ENCODE results near the gene TASOR2. TPM values are rescaled to one million over a fixed set of nuclear protein-coding genes. Genes with fewer than 3 reads are reported as not detected.

The TASOR2 gene, protein sequence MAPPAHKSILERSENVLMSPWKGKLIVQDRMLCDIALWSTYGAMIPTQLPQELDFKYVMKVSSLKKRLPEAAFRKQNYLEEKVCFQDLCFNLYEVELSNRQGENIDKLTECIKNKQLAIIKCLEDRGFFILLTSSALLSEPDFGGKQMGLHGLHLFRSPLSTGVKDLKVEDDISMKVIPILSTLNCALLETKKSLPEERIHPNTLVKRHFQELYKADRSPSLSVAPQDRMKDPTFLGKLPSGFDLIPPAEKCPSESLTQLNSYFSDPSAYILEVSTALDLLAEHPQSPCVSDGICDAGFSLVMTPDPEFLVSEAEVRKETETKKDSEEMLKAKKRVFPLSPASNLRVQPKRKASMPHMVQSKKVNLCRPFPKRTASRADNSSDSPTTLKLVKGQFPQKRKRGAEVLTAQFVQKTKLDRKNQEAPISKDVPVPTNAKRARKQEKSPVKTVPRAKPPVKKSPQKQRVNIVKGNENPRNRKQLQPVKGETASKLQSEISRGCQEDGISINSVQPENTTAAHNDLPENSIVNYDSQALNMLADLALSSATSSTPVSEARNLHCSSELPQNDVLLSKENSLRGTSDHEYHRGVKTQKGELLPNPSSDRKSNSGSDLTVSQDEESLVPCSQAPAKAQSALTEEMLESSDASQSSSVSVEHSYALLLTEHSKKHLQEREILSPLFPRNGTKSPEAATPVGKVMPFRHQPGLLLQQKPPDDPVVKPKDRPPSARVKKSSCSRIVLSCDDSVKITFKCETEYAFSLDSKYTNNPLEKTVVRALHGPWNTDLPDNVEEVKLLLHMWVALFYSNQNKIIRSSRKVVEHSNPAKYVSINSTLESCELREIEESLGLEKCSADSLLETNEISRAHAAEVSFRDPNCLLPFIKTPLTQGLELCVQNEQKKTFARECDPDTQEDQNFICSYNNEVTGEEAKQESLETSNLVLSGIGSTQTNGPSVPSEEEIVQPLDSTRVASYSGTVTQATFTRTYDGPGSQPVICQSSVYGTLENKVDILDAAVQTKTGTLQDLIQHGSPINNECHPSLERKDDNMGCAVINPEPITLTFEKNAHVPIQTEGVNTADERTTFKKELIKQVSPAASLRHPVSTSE (N-terminal part only)
- 10 to 100 TPM; 43.1 to 53.2 TPM for total RNA-seq
- long read RNA-seq, partial matches to known transcripts, result 8 of 14 reads
- long read RNA-seq, other reads (novel, unspliced or antisense), result 6 of 14 reads

DNA sequence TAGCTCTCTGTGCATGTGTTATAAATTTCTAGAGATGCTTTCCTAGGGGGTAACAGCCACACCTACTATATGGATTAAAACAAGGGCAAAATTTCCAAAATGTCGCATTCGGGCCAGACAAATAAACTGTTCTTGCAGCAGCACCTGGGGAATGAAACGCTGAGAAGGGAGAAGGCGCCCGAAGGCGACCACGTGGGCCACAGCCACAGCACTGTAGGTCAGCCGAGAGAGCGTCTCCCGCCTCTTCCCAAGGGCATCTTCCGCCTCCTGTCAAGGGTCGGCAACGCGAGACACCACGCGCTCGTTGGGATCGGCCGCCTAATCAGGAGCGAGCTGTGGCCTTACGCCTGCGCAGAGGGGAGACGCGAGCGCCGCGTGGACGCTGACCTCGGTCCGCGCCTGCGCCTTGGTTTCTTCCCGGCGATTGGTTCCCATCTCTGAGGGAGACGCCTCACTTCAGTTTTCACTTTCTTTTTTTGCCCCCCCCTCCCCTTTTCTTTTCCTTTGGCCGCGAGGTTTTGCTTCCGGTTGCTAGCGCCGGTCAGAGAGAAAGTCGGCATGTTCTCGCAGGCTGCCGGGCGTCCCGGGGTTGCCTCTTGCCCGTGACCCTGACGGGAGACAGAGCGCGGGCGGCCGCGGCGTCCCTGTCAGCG lies at the start of gene TASOR2:
Gene TASOR2 (plus strand): TSS at position 521 of the 653 bp plus-strand sequence. CDS start 35,805 bp downstream, outside the sequence.
- intact Hi-C loops (cut with DNase I, micrococcal nuclease), result no loop called here
- ATAC-seq, result peak; percentile 91
- DNase-seq, result peak; percentile 98

DNA sequence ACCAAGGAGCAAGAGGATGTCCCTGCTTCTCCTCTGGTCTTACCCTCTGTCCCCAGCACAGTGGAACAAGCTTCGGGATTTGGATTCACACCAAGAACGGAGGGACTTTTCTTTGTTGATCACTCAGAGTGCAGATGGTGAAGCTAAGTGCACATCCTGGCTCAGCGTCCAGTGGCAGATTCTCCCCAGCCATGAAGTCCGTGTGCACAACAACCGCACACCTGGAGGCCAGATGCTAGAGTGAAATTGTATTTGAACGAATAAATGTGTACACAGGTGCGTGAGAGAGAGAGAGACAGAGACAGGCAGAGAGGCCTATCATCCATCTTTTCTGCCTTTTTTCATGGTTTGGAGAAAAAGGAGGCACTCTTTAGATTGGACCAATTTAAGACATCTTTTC lies 49.7 kb upstream of the TASOR2 start:
- intact Hi-C loops (cut with DNase I, micrococcal nuclease), result no loop called here
- DNase-seq, result no peak
- no peak for ATAC-seq

DNA sequence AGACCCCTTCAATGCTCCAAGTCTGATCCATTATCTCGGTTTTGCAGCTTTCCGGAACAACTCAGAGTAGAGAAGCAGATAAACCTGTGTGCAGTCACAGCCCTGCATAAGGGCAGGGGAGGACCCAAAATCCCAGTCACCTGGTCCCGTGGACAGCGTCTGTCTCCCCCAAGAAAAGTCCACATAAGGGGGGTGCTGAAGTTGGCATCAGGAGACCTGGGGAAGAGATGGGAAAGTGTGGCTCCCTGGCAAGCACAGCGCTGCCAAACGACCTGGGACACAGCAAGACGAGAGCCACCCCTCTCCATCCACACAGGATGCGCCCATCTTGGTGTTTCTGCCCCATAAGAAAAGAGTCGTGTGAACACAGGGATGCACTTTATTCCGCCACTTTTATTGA lies 46.1 kb upstream of the TASOR2 start:
- ATAC-seq (no peak), DNase-seq (no peak)
- intact Hi-C loops (cut with DNase I, micrococcal nuclease), result no loop called here

DNA sequence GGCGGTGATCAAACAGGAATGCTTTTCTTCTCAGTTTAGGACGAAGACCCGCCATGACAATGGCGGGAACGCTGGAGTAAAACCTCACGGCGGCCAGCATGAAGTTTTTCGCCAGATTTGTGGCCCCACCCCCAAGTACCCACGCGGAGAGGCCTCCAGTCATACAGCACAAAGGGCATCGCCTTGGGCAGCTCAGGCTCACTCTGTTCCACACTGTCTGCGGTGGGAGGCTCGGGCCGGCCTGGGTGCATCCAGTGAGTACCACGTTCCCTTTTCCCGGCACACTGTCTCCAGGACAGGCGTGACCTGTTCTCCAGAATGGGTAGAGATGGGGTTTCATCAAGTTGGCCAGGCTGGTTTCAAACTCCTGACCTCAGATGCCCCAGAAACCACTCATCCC lies 45.6 kb upstream of the TASOR2 start:
- DNase-seq (no peak), ATAC-seq (no peak)
- intact Hi-C loops (cut with DNase I, micrococcal nuclease), result no loop called here

DNA sequence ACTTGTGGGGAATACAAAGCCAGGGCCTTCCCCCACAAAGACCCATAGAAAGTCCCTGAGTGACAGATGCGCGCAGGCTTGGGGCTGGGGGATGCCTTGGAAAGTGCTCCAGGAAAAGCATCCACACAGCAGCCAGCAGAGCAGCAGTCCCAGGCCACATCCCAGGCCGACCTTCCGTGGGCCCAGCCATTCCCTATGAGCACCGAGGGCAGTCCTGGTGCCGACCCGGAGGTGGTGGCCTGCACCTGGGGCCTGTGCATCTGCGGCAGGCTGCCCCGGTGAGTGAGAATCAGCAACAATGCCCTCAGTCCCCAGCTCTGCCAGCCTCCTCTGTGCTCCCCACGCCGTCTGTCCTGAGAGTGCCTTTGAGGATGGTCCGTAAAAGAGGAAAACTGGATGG lies 44.6 kb upstream of the TASOR2 start:
- ATAC-seq, result peak; percentile 11
- intact Hi-C loops (cut with DNase I, micrococcal nuclease), result no loop called here
- DNase-seq, result no peak

DNA sequence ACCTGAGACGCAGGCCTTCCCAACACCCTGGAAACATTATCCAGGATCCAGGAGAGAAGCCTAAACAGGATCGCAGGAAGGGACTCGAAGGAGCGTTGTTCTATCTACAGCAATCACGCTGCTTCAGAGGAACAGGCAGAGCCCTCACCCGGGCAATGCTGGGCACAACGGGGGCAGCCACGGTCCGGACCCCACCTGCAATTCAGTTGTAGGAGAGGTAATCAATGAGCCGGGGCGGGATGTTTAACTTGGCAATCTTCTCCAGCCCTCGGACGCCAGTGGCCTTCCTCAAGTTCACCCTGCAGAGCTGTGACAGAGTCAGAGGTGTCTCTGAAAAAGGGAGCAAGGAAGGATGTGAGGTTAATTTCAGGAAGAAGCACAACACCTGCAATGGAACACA lies 44.1 kb upstream of the TASOR2 start:
- intact Hi-C loops (cut with DNase I, micrococcal nuclease), result no loop called here
- DNase-seq (no peak), ATAC-seq (peak; percentile 44)

DNA sequence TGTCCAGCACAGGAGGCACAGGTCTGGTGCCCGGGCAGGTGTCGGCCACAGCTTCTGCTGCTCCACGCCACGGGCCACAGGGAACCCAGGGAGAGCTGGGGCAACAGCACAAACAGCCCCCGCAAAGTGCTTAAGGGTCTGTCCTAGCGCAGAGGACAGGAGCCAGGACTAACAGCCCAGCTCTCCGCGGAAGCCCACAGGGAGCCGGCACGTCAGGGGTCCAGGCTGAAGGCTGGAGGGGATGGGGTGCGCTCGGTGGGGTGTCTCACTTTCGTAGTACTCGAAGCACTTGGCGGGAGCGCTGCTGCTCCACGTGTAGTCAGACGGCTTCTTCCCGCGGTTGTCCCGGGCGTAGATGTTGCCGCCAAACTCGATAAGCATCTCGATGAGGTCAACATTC lies 43.1 kb upstream of the TASOR2 start:
- DNase-seq, result no peak
- intact Hi-C loops (cut with DNase I, micrococcal nuclease), result no loop called here
- ATAC-seq, result no peak

DNA sequence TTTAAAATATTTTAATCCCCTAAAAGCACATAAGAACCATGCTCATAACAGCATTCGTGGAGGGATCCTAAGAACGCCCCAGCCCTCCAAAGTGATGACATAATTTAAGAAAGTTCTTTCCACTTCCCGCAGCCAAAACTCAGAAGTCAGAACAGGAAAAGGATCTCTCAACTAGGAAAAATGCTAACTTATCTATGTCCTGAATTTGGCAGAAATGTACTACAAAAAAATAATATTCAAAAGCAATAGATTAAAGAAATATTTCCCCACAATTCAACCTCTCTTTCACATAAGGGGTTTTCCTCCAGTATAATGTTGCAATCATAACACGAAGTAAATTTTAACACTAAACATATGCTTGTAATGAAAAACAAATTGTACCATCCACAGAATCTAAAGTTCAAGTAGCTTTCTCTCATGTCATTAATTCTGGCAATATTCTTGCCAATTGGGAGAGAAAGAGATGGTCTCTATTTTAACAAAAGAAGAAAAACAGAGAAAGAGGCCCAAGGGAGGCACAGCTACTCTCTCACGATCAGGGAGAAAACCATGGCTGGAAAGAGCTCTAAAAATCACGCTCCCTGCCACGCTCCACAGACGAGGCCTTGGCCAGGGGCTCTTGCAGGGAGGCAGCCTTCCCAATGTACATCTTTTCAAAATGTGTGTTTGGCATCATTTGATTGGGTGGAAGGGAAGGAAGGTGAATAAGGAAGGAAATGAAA lies 41.1 kb upstream of the TASOR2 start:
- ATAC-seq, result no peak

DNA sequence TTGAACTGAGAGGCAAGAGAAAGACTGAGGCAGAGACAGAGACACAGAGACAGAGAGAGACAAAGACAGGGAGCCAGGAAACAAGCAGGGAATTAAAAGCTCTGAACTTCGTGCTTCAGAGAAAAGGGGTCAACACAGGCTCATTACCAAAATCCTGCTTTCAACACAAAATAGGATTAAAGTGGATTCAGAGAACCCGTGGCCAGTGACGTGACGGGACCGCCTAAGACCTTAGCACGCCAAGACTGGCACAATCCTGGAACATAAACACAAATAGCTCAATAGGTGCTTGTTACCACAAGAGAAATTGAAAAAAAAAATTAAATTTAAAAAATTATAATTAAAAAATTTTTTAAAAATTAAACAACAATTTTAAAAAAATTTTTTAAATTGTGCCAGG lies 39.7 kb upstream of the TASOR2 start:
- ATAC-seq (peak; percentile 12), DNase-seq (no peak)
- intact Hi-C loops (cut with DNase I, micrococcal nuclease), result no loop called here

More for the DNA sequence above, 41.1 kb upstream of the TASOR2 start:
- DNase-seq, result no peak
- intact Hi-C loops (cut with DNase I, micrococcal nuclease), result no loop called here

DNA sequence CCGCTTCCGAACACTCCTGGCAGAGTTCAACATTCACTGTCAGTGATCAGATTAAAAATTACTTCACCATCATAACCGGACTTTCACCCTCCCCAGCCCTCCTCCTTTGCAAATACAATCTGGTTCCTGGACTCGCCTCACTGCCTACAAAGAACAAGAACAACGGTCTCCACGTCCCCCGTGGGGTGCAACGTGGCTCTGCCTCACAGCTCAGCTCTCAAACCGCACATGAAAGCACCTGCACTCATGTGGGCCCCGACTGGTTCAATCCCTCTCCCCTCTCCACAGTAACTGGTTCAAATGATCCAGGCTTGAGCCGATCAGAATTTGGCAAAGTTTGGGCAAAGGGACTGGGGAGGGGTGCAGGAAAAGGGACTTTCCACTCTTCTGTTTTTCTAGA lies 39.3 kb upstream of the TASOR2 start:
- ATAC-seq (peak; percentile 90), DNase-seq (peak; percentile 68 to 78)
- intact Hi-C loops (cut with DNase I, micrococcal nuclease), result no loop called here

DNA sequence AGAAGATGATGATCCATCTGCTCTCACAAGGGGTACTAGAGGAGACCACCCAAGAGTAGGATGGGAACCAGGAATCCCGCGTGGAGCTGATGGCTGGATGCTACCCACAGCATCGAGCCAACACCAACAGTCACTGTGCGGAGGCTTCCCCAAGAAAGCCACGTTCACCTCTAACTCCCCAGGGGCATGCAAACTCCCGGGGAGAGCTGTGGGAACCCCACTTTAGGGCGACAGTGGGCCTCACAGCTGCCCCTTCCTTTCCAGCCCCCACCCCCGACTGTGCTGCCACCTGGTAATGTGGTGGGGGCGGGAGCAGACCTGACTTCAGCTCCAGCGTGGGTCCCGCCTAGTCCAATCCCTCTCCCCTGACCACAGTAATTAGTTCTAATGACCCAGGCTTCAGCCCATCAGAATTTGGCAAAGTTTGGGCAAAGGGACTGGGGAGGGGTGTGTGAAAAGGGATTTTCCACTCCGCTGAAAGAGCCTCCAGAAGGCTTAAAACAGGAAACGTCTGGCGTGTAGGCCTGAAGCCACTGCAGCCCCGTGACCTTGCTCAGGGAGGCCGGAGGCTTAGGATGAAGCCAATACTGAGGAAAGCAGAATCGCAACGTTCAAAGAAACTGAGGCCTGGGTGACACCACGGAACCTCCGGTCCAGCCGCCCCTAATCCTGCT lies 38.6 kb upstream of the TASOR2 start:
- intact Hi-C loops (cut with DNase I, micrococcal nuclease), result no loop called here
- peak; percentile 9 for ATAC-seq

DNA sequence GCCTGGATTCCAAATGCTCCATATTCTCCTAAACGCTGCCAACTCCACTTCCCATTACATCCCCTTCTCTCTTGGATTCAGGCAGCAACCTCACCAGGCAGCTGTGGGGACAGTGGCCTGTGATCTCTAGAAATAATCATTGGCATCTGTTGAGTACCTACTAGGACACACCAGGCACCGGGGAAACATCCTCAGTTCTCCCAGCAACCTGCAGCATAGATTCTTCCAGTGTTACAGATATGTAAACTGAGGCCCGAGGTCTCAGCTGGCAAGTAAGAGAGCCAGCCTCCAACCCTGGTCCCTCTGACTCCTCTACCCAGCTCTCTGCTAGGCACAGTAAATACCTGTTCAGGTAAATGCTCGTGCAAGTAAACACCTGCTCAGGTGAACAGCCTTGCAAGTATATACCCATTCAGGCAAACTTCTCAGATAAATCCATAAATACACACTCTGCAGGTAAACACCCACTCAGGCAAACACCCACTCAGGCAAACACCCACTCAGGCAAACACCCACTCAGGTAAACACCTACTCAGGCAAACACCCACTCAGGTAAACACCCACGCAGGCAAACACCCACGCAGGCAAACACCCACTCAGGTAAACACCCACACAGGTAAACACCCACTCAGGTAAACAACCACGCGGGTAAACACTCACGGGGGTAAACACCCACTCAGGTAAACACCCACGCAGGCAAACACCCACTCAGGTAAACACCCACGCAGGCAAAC lies 37.0 kb upstream of the TASOR2 start:
- intact Hi-C loops (cut with DNase I, micrococcal nuclease), result no loop called here
- ATAC-seq, result no peak
- peak in 1 of 2 donors; percentile 6 for DNase-seq

More for the DNA sequence above, 38.6 kb upstream of the TASOR2 start:
- DNase-seq, result no peak

DNA sequence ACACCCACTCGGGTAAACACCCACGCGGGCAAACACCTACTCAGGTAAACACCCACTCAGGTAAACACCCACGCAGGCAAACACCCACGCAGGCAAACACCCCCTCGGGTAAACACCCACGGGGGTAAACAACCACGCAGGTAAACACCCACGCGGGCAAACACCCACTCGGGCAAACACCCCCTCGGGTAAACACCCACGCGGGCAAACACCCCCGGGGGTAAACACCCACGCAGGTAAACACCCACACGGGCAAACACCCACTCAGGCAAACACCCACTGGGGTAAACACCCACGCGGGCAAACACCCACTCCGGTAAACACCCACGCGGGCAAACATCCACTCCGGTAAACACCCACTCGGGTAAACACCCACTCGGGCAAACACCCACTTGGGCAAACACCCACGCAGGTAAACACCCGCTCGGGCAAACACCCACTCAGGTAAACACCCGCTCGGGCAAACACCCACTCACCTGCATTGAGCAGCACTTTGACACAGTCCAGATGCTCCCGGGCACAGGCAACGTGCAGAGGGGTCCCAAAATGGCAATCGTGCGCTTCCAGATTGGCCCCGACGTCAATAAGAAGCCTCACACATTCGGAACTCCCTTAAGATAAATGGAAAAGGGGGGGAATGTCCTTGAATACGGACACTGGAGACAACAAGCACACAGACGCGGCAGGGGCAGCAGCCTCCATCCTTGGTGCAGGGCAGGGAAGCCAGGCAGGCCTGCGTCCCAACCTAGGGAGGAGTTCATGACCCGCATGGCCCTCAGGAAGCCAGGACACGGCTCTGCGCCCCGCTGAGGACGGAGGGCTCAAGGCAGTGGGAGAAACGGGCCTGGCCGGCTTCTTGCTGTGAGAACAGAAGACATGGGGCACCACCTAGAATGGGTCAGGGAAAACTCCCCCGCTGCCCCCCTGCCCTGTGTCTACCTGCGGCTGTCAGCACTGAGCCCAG lies 35.9 kb upstream of the TASOR2 start:
- ATAC-seq (no peak), DNase-seq (peak in 1 of 2 donors; percentile 9)
- intact Hi-C loops (cut with DNase I, micrococcal nuclease), result no loop called here

DNA sequence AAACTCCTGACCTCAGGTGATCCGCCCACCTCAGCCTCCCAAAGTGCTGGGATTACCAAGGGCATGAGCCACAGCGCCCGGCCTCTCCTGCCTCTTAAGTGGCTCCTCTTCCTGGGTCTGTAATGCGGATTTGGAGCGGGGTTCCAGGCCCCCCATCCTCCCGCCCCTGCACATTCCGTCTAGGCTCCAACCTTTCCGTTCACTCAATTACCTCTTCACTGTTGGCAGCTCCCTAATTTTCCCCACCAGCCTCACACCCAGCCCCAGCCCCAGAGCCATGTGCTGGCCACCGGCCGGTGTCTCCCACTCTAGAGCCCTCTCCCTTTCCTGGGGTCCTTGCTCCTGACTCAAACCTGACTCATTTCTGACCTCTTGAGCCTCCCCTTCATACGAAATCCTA lies 34.9 kb upstream of the TASOR2 start:
- no peak for DNase-seq
- ATAC-seq, result no peak
- intact Hi-C loops (cut with DNase I, micrococcal nuclease), result no loop called here

DNA sequence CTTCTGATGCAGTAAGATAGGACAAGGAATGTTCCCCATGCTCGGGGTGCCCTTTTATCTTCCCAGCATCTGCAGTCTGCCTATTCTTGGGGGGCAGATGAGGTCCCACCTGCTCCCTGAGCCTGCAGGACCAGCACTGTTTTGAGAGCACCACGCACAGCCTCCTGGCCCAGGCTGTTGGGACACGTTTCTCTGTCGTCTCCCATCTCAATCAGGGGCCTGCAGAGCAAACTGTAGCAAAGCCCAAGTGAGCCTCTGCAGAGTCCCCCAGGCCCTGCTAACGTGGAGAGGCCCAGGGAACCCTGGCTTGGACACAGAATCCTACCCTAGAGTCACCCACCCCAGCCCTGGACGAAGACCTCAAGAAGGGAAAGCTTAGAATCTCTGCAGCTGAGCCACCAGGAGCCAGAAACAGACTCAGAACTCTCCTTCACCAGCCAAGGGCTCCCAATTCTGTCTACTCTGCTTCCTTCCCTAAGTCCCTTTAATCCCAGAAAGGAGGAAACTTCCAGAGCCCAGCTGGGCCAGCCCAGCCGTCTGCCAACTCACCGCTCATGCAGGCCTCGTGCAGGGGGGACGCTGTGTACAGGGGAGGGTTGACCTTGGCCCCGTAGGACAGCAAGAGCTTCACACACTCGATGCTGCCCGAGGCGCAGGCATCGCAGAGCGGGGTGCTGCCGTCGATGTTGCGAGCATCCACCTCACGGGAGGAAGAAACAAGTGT lies 33.8 kb upstream of the TASOR2 start:
- DNase-seq (no peak), ATAC-seq (no peak)
- intact Hi-C loops (cut with DNase I, micrococcal nuclease), result no loop called here
